CD4-positive, alpha-beta T cell treated with Interferon alpha-2 for 1 hour (primary cell): ENCODE data around the gene SALL3.

Experiments used
- DNase-seq, 2 donors: peaks; one replicate each; pipeline ENCODE4 v3.0.0-alpha.2; 2020 to 2022

The SALL3 gene

GRCh38 chr18:78981394-78981831 lies 1.8 kb downstream of the SALL3 start:
- no peak for DNase-seq

GRCh38 chr18:78981989-78982620 lies 2.5 kb downstream of the SALL3 start:
- no peak for DNase-seq

DNA sequence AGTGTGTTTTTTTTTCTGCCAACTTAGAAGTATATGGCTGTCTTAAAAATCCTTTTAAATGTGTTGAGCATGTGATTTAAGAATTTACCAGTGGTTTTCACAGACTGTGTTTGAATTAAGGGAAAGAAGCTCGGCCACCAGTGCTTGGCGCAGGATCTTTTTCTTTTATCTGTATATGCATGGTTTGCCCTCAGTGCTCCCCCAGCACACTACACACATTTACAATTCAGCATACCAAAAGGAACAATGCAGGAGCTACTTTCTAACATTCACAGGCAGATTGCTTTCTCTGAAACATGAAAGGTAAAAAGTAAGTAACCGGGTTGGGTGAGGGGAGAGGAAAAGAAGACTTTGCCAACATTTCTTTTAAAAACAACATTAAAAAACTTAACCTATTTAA lies 3.9 kb downstream of the SALL3 start:
- no peak for DNase-seq

- DNase-seq = peak in 1 of 2 donors; percentile 26
Measured at GRCh38 chr18:78984941-78985784, 5.5 kb downstream of the SALL3 start.

DNA sequence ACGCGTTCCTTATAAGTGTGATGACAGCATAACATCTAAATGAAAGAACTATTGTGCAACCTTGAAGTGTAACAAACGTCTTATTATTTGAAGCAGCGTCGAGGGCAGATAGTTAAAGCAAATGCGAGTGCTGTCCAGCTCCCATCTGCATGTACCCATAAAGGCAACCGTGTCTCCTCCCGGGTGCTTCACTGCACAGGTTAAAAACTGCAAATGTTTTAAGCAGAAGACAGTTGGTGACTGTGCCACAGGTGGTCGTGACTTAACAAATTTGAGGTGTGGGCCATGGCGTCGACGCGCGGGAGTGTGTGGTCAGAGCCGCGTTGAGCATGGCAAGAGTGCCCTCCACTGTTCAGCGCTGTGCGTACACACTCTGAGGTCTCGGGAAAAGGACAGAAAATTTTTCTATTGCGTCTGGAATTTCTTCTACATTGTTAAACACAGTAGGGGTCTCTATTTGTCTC lies 6.4 kb downstream of the SALL3 start:
- DNase-seq = no peak

DNA sequence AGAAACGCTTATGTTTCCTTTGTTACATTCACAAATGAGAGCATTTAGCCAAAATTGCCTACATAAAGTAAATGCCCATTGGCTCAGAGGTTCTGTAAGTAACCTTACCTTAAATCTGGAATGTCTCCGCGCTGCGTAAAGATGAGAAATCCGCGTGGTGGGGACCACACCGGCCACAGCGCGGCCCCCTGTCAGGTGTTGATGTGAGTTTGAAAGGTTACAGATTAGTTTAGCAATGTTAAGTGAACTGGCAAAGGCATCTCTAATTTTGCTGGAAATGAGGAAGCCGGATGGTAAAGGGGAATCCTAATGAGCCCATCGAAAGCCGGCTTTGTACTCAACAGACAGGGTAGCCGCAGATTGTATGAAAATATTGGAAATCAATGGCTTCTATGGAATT lies 11.8 kb downstream of the SALL3 start:
- DNase-seq = no peak

GRCh38 chr18:78992041-78993011 lies 12.7 kb downstream of the SALL3 start:
- DNase-seq = no peak

- no peak for DNase-seq
Measured at GRCh38 chr18:78993014-78993926, 13.7 kb downstream of the SALL3 start.

- DNase-seq = no peak
Measured at GRCh38 chr18:78994000-78994399, 14.4 kb downstream of the SALL3 start.

DNA sequence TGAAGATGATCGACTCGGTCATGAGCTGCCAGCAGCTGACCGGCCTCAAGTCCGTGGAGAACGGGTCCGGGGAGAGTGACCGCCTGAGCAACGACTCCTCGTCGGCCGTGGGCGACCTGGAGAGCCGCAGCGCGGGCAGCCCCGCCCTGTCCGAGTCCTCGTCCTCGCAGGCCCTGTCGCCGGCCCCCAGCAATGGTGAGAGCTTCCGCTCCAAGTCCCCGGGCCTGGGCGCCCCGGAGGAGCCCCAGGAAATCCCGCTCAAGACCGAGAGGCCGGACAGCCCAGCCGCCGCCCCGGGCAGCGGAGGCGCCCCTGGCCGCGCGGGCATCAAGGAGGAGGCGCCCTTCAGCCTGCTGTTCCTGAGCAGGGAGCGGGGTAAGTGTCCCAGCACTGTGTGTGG lies 14.9 kb downstream of the SALL3 start:
- no peak for DNase-seq

DNA sequence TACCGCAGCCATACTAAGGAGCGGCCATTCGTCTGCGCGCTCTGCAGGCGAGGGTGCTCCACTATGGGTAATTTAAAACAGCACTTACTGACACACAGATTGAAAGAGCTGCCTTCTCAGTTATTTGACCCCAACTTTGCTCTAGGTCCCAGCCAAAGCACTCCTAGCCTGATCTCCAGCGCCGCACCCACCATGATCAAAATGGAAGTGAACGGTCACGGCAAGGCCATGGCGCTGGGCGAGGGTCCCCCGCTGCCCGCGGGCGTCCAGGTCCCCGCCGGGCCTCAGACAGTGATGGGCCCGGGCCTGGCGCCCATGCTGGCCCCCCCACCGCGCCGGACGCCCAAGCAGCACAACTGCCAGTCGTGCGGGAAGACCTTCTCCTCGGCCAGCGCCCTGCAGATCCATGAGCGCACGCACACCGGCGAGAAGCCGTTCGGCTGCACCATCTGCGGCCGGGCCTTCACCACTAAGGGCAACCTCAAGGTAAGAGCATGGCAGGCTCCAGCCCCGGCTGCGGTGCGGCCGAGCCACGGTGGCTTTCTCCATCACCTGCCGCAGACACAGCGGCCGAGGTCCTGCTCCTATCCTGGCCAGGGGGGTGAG lies 15.5 kb downstream of the SALL3 start:
- DNase-seq = no peak

GRCh38 chr18:78995740-78996395 lies 16.2 kb downstream of the SALL3 start:
- no peak for DNase-seq

- no peak for DNase-seq
Measured at GRCh38 chr18:78996741-78997490, 17.3 kb downstream of the SALL3 start.

DNA sequence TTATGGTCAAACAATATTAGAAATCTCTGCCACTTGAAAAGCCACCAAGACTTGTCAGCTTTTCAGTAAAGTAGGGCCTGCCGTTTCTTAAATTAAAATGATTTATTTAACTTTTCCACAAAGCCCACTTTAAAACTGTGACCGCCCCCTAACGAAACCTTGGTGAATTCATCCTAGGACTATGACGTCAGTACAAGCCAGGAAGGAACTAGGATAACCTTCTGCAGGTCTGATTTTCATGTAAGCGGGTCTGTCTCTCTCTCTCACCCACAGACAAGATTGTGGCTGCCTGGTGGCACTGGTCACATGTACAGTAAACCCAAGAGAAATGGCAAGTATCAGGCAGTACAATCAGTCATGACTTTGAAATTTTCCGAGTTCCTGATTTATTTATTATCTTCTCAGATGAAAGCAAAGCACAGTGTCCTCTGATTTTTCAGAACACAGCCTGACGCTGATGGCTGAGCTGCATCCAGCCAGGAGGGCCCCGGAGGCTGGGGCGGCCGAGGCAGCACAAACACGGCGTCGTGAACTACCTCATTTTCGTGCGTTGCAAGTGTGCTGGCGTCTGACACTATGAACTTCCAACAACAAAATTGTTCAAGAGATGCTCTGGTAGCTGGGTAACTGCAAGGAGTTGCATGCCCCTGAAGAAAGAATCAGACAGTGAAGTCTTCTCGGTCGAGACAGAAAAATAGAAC lies 18.9 kb downstream of the SALL3 start:
- DNase-seq = no peak

DNA sequence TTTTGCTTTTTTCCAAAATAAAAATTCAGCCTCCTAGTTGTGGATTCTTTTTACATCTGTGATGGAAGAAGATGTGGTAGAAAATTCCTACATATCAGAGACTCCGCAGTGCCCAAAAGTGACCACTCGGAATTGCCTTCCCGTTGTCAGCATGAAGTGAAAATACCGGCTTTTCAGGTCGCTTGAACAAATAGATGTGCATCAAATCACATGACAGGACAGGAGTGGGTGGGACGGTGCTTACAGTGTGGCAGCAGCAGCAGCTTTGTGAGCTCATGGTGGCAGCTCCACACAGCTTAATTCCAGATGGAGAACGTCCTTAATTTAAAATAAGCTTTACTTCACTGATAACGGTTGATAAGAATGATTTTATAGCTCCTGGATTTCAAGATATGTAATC lies 20.3 kb downstream of the SALL3 start:
- DNase-seq = no peak

DNA sequence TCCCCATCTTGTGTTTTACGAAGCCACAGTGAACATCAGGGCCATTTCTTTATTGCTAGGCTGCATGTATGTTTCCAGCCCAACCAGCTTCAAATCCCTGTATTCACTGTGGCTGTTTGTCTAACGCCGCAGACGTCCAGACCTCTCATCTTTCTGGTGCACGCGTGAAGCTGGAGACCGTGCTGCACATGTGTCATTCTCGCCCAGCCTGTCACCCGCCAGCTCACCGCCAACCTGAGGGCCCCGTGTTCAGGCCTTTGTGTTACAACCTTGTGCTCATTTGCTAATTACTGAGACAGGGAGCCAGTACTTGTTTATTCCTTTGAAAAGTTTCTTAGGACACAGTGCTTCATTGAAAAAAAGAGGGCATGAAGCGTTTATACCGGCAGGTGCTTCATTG lies 21.4 kb downstream of the SALL3 start:
- no peak for DNase-seq

GRCh38 chr18:79005653-79006052 lies 26.0 kb downstream of the SALL3 start:
- no peak for DNase-seq

GRCh38 chr18:79006106-79006795 lies 26.6 kb downstream of the SALL3 start:
- no peak for DNase-seq

GRCh38 chr18:79007440-79007839 lies 27.8 kb downstream of the SALL3 start:
- DNase-seq = no peak
